Smooth muscle cell of the brain vasculature (primary cell): Measurements from ENCODE around the gene TP63.
A peak's percentile ranks its signal among the peaks of the same experiment; 100 is the strongest.

ENCODE experiments used
- DNase-seq: peaks from one replicate; pipeline ENCODE4 v3.0.0-alpha.2; 2012; ENCODE audit warnings: low read depth, low spot score

The TP63 gene

DNA sequence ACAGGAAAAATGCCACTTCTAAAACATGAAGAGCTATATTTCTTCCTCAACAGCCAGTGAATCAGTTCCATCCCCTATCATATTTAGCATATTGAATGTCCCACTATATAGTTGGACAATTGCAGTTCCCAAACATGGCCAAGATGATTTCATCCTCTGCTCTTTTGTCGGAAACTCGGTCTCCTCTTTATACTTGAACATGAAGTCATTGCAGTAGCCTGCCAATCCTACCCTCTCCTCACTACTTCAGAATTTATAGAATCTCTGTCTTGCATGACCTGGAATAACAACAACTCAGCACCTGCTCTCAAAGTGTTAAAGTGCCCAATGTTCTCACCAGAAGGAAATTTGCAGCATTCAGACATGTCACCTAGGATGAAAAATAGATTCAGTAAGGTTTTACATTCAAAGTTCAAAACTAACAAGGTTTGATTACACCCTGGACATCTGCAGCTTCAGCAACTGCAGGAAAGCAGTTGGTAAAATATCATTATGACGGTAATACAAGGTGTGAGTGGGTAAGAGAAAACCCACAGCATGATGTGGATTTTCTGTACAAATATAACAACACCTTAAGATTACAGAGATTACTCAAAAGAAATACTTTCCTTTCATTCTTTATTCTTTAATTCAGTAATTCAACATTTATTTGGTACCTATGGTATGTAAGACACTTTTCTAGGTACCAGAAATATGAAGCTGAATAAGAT, 52.5 kb downstream of the TP63 start:
- no peak for DNase-seq

DNA sequence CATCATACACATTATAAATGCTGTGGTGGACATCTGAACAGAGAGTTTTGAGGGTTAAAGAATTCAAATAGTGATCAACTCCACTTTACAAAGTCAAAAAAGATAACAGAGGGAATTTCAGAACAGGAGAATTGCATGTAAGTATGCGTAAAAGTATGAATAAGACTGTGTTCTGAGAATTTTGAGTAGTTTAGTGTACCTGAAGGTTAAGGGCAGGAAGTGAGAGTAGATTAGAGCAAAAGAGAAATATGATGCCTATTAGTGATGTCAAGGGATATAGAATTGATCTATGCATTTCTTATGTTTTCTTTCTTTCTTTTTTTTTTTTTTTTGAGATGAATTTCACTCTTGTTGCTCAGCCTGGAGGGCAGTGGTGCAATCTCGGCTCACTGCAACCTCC, 53.1 kb downstream of the TP63 start:
- DNase-seq, result no peak

DNA sequence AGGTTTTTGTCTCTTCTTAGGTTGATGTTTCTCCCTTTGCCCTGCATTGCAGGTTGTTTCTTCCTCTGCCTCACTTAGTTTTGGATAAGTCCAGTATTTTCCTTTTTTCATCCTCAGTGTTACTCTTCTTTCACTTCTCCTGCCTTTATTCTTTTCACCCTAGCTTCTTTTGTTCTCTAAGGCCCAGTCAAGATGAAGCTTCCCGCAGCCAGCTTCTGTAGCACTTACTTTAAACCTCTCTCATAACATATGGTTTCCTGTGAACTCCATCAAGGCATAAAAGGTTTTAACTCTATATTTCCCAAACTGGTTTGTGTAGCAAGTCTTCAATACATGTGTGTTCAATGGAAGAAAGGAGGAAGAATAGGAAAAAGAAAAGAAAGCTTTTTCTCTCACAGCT, 54.1 kb downstream of the TP63 start:
- no peak for DNase-seq

DNA sequence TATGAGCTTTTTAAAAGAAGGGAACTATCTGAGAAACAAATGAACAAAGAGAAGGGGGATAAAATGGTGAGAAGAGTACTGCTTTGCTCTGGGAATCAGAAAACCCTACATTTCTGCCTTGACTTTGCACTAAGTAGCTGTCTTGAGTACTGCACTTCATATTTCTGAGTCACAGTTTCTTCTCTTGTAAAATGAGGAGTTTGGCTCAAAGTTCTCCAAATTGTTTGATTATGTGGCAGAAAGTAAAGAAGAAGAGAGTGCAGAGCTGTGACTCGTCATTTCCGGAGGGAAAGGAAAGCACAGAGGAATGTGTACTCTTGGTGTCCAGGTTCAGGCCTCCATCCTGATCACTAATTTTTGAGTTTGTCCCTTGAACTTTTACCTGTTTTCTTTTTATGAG, 54.7 kb downstream of the TP63 start:
- no peak for DNase-seq

DNA sequence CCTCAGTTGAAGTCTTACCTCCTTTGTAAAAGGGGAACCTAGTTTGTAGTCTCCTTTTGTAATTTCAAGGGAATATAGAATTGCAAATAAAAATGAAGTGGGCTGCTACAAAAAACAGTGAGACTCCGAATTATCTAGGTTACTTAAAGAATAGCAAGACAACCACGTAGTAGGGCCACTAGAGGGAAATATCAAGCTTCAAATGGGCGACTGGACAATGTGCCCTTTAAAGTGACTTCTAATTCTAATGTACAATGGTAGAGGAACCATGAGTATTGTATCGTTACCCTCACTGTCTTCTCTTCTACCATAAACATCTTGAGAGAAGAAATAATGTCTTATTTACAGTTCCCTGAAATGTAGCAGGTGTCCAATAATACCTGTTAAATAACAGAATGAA, 56.3 kb downstream of the TP63 start:
- no peak for DNase-seq

DNA sequence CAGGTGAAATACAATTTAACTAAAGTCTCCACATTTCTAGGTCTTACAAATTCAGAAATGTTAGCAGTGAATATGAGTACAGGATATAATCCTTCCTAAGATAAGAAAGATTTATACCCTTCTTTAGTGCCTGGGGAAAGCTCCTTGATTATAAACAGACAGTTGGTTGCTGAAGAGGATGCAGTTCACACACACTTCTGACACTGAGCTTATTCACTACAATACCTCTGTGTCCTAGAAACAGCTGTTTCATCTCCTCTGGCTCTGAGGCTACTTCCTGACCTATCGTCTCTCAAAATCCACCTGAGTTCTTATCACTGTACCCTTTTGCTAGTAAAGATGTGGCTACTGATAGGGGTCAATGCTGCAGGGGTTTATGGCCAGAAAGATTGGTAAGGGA, 57.1 kb downstream of the TP63 start:
- DNase-seq, result no peak

DNA sequence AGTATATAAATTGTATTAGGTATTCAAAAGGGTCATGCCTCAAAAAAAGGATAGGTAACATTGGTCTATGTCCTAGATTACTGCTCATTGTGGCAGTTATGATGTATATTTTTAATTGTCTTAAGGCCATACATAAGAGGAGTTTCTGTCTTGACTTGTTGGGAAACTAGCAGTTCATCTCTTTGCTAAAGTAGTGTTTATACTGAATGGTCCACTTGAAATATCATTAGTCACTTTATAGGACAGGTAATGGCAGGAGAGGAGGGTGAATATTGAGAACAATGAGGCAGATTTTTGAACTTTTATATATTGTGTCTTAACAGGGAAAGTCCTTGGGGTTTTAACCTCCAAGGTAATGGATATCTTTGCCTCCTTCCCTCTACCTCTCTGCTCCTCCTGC, 58.4 kb downstream of the TP63 start:
- DNase-seq, result no peak

DNA sequence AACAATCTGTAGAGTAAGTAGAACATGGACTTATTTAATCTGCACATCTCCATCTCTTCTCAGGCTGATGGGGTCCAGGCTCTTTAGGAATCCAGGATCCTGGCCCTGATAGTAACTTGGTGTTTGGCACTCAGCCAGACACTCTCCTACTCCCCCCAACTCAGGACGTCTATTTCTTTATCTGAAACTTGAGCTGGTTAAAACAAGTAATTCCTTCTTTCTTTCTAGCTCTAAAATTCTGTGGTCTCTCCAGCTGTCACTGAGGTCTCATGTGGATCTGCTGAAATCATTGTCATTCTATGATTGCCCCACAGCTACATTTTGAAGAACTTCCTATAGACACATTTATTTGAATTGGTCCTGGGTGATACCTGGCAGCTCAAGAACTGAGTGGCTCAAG, 59.0 kb downstream of the TP63 start:
- DNase-seq, result no peak

DNA sequence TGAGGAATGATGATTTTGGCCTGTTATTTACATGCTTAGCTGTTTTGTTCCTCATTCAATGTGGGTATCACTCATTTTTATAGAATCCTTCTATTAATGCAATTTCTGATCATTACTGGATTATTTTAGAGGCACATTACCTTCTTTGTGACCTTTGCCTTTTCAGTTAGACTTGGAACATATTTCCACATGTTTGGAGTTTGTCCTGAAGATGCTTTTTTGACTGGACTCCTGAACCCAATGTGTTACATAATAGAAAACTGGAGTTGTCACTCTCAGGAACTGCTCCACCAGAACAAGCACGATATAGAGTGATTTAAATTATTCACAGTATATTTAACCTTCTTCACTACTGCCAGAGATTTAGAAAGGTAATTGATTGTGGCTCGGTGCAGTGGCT, 59.5 kb downstream of the TP63 start:
- no peak for DNase-seq

DNA sequence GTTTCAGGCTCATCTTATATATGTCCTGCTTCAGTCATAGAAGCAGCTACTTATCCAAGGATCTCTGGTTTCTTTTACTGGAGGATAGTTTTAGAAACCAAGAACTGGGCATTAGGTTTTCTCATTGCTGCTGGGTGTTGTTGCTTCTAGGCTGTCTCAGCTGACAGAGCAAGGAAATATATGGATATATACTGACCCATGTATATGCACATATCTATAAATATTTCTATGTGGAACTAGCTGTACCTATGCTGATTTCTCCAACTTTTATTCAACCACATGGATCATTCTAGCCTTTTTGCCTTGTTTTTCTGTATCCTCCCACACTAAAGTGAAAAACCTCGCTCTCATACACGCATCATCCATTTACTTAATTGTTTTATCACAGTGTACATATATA, 64.2 kb downstream of the TP63 start:
- DNase-seq, result no peak

DNA sequence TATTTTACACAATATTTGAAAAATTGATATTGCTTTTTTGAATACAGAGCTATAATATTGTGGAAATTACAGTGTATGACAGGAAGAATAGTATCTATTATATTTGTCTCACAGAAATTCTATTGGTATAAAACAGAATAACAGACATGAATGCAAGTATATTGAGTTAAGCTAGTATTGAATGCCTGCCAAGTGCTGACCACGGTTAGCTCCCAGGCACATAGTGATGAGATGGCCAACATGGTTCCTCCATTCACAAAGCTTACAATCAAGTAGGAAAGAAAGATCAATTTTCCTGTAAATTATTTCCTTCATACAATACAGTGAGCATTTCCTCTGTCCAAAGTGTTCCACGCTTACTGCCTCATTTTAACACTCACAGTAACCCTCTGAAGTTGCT, 67.6 kb downstream of the TP63 start:
- DNase-seq, result no peak

DNA sequence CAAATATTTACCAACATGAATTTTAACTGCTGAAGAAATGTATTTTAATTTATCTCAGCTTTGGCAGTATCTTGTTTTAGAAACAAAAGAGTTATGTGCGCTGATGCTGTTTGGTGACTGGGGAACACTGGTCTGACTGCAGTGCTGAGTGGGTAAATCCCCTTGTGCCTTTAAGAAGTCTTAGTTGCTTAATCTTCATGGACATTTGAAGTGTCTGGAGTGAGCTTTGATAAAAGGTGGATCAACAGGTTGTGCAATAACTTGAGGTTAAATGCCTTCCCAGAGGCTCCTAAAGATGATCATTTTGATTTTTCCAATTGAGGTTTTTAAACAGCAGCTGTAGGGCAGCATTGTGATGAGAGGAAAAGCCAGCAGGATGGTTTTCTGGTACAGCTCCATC, 68.7 kb downstream of the TP63 start:
- DNase-seq, result no peak

DNA sequence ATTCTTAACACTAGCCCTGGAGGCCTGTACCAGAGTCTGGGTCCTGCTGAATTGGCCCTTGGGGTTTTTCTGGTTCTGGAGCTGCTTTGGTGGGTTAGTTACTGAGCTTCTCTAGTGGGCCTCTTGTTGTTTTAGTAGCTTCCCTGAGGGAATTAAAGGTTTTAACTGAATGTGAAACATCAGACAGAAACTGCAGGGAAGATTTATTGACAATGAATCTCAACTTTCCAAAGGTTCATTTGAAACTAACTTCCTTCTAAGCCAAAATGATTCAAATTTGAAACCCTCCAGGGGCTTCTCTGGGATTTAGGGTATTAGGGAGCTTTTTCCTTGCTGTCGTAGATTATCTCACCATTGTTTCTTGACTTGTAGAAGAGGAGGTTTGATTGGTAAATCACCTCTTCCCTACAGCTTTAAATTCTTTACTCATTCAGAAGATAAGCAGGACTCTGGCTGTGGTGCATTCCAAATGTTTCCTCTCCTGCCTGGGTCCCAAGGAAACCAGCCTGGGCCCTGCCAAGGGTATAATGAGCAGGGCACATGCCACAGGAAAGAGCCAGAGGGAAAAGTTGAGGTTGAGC, 71.0 kb downstream of the TP63 start:
- no peak for DNase-seq

DNA sequence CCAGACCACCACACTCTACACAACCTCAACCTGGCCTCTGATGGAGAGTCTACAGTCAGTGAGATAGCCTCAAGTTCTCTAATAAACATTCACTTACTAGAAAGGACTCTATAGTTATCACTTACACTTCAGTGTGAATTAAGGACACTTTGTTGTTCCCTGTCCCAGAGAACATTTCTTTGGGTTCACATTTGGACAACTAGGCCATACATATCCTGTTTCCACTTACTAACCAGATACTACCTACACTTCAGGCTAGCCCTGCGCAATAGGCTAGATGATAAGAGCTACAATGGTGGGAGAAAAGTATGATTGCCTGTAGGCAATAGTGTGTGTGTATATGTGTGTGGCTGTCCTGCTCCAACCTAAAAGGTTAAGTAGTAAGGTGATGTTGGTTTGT, 72.7 kb downstream of the TP63 start:
- DNase-seq, result no peak

DNA sequence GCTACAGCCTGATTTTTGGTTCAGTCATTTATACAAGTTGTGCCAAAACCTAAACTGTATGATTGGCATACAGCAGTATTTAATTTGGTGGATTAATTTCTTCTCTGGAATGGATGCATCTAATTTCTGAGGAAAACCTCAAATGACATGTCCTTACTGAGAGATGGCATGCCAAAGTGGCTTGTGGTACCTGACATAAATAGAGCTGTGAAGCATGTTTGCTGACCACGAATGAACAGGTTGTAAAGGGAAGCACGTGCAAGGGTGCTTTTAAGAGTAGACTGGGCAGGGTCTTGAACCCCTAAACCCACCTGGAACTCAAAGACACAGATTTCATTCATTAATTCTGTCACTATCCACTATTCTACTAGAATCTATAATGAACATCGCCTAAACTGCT, 77.2 kb downstream of the TP63 start:
- no peak for DNase-seq

DNA sequence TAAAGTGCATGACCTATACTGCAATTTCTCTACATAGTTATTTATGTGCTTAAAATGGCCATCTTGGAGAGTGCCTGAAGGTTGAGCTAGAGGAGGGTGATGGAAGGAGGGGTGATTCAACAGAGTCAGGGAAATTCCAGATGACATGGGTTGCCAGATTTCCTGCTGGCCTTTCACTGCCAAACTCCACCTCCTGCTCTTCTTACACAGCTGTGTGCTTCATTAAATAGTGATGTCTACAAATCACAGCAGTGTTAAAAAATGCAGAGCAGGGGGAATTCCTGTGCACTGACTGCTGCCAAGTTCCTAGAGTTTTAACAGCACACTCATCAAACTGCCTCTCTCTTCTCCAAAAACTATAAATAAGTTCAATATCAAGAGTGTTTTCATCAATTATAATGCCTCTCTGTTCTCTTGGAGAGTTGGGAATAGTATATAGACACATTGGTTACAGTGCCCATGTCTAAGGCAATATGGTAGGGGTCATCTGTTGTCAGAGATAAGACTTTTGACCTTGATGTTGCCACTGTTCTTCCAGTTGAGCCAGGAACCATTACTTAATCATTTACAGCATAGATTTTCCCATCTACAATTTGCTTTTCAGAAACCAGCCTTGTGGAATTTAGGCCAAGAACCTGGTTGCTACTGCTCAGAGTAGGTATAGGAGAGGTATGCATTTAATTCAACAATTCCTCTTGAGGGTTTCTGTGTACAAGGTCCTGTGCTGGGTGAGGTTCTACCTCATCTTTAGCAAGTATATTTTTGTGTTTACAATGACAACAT, 79.6 kb downstream of the TP63 start:
- peak; percentile 75 for DNase-seq

DNA sequence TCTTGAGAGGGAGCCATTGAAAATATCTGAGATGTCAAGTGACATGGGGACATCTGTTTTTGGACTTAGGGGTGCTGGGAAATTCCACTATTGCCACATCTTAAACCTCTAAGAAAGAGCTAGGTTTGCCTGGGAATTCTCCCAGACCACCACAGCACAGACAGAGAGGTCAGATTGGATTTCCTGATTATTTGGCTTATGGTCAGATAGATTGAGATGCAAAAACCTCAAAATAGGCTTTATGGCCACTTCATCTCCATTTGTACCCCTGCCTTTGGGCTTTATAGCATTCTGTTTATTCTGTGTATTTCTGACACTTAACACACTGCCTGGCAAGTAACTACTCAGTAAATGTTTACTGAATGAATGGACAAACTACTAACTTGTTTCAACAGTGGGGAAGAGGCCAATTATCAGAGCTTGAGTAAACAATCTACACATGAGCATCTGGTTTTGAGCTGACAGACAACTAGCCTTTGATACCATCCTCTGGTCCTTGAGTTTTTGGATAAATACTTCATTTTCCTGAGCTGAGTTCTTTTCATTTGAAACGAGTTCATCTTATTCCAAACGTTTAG, 81.8 kb downstream of the TP63 start:
- no peak for DNase-seq

DNA sequence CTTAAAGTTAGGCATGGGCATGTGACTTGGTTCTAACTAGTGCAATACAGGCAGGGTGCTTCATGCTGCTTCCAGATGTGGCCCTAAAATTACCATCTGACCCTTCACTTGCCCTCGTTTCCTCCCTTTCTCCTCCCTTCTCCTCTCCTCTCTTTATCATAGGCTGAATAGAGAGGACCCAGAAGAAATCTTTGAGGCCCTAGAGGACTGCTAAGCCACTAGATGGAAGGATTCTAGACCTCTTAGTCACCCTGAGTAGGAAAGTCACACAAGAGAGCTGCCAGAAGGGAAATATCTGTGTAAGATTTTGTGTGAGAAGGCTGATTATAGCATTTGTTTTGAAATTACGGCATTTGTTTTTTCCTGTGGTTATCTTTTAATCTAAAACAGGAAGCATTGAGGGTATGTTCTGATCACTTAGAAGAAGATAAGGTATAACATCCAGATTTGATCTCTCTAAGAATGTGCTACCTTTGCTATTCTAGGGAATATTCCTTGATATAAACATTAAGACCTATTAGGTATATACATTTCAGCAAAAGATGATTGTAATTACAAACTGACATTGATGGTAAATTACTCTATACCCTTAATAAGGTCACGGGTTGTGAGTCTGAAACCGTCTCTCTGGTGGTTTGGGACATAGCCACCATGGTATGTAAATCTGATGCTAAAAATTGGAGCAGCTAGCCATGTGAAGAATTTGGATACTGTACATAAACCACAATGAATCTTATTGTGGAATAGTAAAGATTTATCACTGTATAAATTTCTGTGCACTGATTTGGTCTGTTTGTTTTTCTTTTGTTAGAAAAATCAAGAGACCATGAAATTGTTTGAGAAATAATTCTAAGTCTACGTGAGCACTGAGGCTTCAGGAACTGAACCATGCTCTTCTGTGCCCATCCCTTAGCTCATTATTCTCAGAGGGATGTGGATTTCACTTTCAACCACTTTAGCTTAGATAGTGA, 84.1 kb downstream of the TP63 start:
- peak; percentile 68 for DNase-seq

DNA sequence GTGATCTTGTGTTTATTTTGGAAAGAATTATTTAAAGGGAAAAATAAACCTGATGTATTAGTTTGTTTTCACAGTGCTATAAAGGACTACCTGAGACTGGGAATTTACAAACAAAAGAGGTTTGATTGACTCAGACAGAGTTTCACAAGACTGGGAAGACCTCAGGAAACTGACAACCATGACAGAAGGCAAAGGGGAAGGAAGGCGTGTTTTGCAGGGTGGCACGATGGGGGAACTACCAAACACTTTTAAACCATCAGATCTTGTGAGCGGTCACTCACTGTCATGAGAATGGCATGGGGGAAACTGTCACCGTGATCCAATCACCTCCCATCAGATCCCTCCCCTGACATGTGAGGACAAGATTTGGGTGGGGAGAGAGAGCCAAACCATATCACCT, 87.0 kb downstream of the TP63 start:
- DNase-seq, result no peak

DNA sequence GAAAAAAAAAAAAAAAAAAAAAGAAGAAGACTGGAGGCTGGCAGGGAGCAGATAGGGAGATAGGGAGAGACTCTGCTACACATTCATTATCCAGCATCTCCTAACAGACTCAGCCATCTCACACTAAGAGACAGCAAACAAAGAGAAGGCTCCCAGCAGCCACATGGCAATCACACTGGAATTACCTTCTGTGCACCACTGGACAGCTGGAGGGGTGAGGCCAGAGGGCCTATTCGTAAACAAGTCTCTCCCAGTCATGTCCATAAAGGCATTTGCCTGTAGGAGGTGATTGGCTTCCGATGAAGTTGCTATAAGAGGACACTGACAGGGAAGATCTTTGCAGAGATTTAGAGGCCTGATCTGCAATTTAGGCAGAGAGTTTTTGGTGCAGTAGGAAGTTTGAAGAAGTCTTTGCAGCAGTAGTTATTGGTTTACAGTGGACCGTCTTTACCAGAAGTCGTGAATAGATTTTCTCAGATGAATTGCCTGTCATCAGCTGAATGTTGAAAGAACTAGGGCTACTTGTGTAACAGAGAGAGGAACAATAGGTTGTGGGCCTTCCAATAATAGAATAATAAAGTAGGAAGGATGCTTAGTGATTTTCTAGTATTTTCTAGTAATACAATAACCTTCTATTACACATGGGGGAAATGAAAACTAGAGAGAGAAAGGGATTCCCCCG, 89.7 kb downstream of the TP63 start:
- DNase-seq, result no peak
